Measurements from ENCODE around the gene RACGAP1. TPM values are rescaled to one million over a fixed set of nuclear protein-coding genes. Genes with fewer than 3 reads are reported as not detected.

The RACGAP1 gene
- total RNA-seq, 2 donors from 2014 or later: 49.6 to 96.6 TPM

DNA sequence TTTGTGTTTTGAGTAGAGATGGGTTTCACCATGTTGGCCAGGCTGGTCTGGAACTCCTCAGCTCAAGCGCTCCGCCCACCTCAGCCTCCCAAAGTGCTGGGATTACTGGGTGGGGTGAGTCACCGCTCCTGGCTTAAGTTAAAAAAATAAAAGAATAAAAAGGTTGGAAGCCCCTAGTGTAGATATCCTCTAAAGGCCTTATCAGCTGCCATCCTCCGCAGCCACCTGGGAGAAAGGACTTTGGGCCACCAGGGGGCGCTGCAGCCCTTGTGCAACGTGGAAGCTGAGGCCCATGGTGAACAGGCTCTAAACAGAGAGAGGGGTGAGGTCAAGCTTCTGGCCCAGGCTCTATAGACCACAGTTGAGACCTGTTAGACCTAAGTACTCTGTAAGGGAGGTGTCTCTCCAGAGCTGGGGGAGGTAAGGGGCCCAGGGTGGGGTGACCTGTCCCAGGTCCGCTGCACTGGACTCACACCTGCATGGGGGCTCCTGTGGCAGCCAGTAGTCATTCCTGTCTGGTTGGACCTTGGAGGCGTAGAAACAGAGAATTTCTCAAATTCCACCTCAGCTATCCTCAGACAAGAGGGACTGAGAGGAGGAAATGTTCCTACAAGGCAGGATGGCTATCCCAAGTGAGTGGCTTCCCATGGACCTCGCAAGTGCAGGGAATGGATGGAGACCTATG lies 14.0 kb upstream of the RACGAP1 start:
- H3K27ac ChIP-seq (ENCODE audit: low read depth, low read length): no peak overlapping the region
- DNase-seq: peak; percentile 100
- peaks cover 7% of the 10 kb centered on the region for H3K4me1 Mint-ChIP-seq
- no peak overlapping the region for H3K4me3 ChIP-seq (ENCODE audit: low read length)
- H3K9me3 ChIP-seq (ENCODE audit: control insufficient read depth, low read length): no peaks in the 10 kb centered on the region
- no peaks in the 10 kb centered on the region for H3K9me3 Mint-ChIP-seq
- peak; percentile 99 for TF ChIP-seq CTCF (conservative IDR thresholded peaks at IDR 0.05)
- H3K4me3 Mint-ChIP-seq: no peak overlapping the region
- peaks cover 12% of the 10 kb centered on the region for H3K27me3 ChIP-seq (ENCODE audit: control insufficient read depth, insufficient read depth, low read length, poor library complexity, severe bottlenecking)
- H3K36me3 ChIP-seq (ENCODE audit: control insufficient read depth, insufficient read depth, low read length): no peaks in the 10 kb centered on the region
- WGBS, 2 experiments (ENCODE audit: insufficient coverage in 1 of 2, insufficient read length in 1 of 2): 23 to 35% methylated on average over 7 to 9 of the region's 9 CpGs
- H3K4me1 ChIP-seq (ENCODE audit: control insufficient read depth, insufficient read depth, low read length): no peaks in the 10 kb centered on the region
- H3K27ac Mint-ChIP-seq: peak overlapping the region; percentile 23
- H3K27me3 Mint-ChIP-seq (ENCODE audit: insufficient read depth): peaks cover 33% of the 10 kb centered on the region
- H3K9ac ChIP-seq (ENCODE audit: extremely low read depth, low read length, poor library complexity, severe bottlenecking): no peak overlapping the region
- H3K36me3 Mint-ChIP-seq (ENCODE audit: low read depth): no peaks in the 10 kb centered on the region

- H3K4me1 ChIP-seq (ENCODE audit: control insufficient read depth, insufficient read depth, low read length): no peaks in the 10 kb centered on the region
- DNase-seq: peak; percentile 32
- H3K9me3 ChIP-seq (ENCODE audit: control insufficient read depth, low read length): no peaks in the 10 kb centered on the region
- Mint-ChIP-seq H3K4me3 (no peak overlapping the region), H3K9me3 (no peaks in the 10 kb centered on the region), H3K27ac (no peak overlapping the region), H3K27me3 (ENCODE audit: insufficient read depth) (peaks cover 24% of the 10 kb centered on the region), H3K4me1 (peaks cover 7% of the 10 kb centered on the region), H3K36me3 (ENCODE audit: low read depth) (no peaks in the 10 kb centered on the region)
- no peak for TF ChIP-seq CTCF (conservative IDR thresholded peaks at IDR 0.05)
- WGBS, 2 experiments (ENCODE audit: insufficient coverage in 1 of 2, insufficient read length in 1 of 2): 94% methylated on average over 4 of the region's 4 CpGs; no CpG with 5 or more reads in 1 of the 2 experiments
- H3K36me3 ChIP-seq (ENCODE audit: control insufficient read depth, insufficient read depth, low read length): no peaks in the 10 kb centered on the region
- peaks cover 8% of the 10 kb centered on the region for H3K27me3 ChIP-seq (ENCODE audit: control insufficient read depth, insufficient read depth, low read length, poor library complexity, severe bottlenecking)
- H3K27ac ChIP-seq (ENCODE audit: low read depth, low read length): no peak overlapping the region
- no peak overlapping the region for H3K9ac ChIP-seq (ENCODE audit: extremely low read depth, low read length, poor library complexity, severe bottlenecking)
- H3K4me3 ChIP-seq (ENCODE audit: low read length): no peak overlapping the region
These were observed 13.0 kb upstream of the RACGAP1 start for GRCh38 chr12:50038336-50038735.

- peaks cover 10% of the 10 kb centered on the region for H3K27me3 Mint-ChIP-seq (ENCODE audit: insufficient read depth)
- peaks cover 12% of the 10 kb centered on the region for H3K27me3 ChIP-seq (ENCODE audit: control insufficient read depth, insufficient read depth, low read length, poor library complexity, severe bottlenecking)
- H3K4me1 ChIP-seq (ENCODE audit: control insufficient read depth, insufficient read depth, low read length): no peaks in the 10 kb centered on the region
- H3K9me3 Mint-ChIP-seq: no peaks in the 10 kb centered on the region
- DNase-seq: peak; percentile 87
- no peak overlapping the region for H3K9ac ChIP-seq (ENCODE audit: extremely low read depth, low read length, poor library complexity, severe bottlenecking)
- no peaks in the 10 kb centered on the region for H3K36me3 Mint-ChIP-seq (ENCODE audit: low read depth)
- H3K4me3 Mint-ChIP-seq: peak overlapping the region; percentile 54
- no peak overlapping the region for H3K27ac Mint-ChIP-seq
- H3K4me3 ChIP-seq (ENCODE audit: low read length): no peak overlapping the region
- no peaks in the 10 kb centered on the region for H3K36me3 ChIP-seq (ENCODE audit: control insufficient read depth, insufficient read depth, low read length)
- TF ChIP-seq CTCF (conservative IDR thresholded peaks at IDR 0.05): no peak
- WGBS, 2 experiments (ENCODE audit: insufficient coverage in 1 of 2, insufficient read length in 1 of 2): 34 to 46% methylated on average over 12 to 35 of the region's 37 CpGs
- H3K4me1 Mint-ChIP-seq: peaks cover 1% of the 10 kb centered on the region
- no peak overlapping the region for H3K27ac ChIP-seq (ENCODE audit: low read depth, low read length)
- no peaks in the 10 kb centered on the region for H3K9me3 ChIP-seq (ENCODE audit: control insufficient read depth, low read length)
These were observed 7.7 kb upstream of the RACGAP1 start for GRCh38 chr12:50032854-50033581.

Measured in endodermal cell (in vitro differentiated cells).